Ishikawa (cell line): ENCODE results near the gene GNL2.

ENCODE experiments used
- FOXM1 ChIP-seq: IDR thresholded peaks from 2 replicates; pipeline ENCODE4 v1.6.1; 2012; ENCODE audit warnings: low read depth, borderline replicate concordance
- MAX ChIP-seq: IDR thresholded peaks from 2 replicates; pipeline ENCODE4 v1.6.1; 2012
- RAD21 ChIP-seq: IDR thresholded peaks from 2 replicates; pipeline ENCODE4 v1.6.1; 2012; ENCODE audit warnings: low read depth
- REST ChIP-seq: IDR thresholded peaks from 2 replicates; pipeline ENCODE4 v1.6.1; 2012; ENCODE audit warnings: low read depth, mild to moderate bottlenecking
- TEAD4 ChIP-seq: IDR thresholded peaks from 2 replicates; pipeline ENCODE4 v1.6.1; 2012
- YY1 ChIP-seq: IDR thresholded peaks from 2 replicates; pipeline ENCODE4 v1.6.1; 2012; ENCODE audit warnings: low read depth

- TF ChIP-seq FOXM1 (no peak), RAD21 (no peak), TEAD4 (no peak), MAX (no peak), YY1 (no peak), REST (no peak)
Observed at GRCh38 chr1:37629008-37629407, 33.3 kb upstream of the GNL2 start.
